ENCODE data around the gene RHOF. TPM values are rescaled to one million over a fixed set of nuclear protein-coding genes. Genes with fewer than 3 reads are reported as not detected.
A peak's percentile ranks its signal among the peaks of the same experiment; 100 is the strongest.

RHOF gene
- total and polyA plus RNA-seq, 5 donors from 2014 or later: 80.4 to 149 (median 96.4) TPM

DNA sequence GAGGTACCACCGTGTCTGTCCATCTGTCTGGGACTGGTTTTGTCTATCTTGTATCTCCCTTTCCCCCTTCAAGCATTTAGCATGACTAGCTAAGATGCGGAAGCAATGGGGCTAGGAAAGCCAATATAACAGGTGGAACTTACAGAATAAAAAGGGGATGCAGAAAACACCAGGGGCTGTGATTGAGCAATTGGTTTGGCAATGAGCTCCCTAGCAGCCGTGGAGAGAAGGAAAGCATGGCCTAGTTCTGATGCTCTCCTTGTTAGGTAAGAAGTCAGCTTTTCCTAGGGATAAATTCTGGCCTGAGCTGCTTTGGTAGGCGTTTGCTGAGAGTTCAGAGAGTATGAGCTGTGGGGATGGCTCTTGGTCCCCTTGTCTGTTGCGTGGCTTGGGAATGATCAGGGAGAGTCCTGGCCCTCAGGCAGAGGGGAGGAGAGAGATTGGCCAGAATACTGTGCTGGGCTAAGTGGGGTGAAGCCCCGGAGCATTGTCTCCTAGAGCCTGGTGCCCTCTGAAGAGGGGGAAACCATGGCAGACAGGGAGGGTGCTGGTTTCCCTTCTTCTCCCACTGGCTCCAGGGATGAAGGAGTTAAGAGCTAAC, 17.4 kb upstream of the RHOF start:
- Histone ChIP-seq H3K36me3 (ENCODE audit: control insufficient read depth, insufficient read depth, low read length) (peaks cover 60% of the 10 kb centered on the region), H3K27me3 (ENCODE audit: control insufficient read depth, insufficient read depth, low read length) (no peaks in the 10 kb centered on the region), H3K4me3 (ENCODE audit: low read depth, low read length) (peak overlapping the region; percentile 73), H3K27ac (ENCODE audit: insufficient read depth, low read length, poor library complexity, severe bottlenecking) (peak overlapping the region; percentile 50), H3K9me3 (ENCODE audit: control insufficient read depth in 2 of 2, low read length in 2 of 2) (no peaks in the 10 kb centered on the region), H3K4me1 (ENCODE audit: control insufficient read depth, insufficient read depth, low read length, poor library complexity, severe bottlenecking) (peaks cover 78% of the 10 kb centered on the region)
- ATAC-seq (ENCODE audit: low read depth in 2 of 2) (no peak), DNase-seq (no peak)
- Mint-ChIP-seq H3K4me3 (peak overlapping the region; percentile 82 to 92 (median 90)), H3K36me3 (peaks cover 36% of the 10 kb centered on the region), H3K27ac (peak overlapping the region; percentile 45 to 90 (median 90)), H3K9me3 (no peaks in the 10 kb centered on the region), H3K27me3 (no peaks in the 10 kb centered on the region), H3K4me1 (peaks cover 10 to 72% (median 38%) of the 10 kb centered on the region in 4 donors)

GRCh38 chr12:121810234-121810817, 16.8 kb upstream of the RHOF start:
- Mint-ChIP-seq H3K27ac (peak overlapping the region in 1 of 3 donors; percentile 90), H3K4me1 (peaks cover 10 to 74% (median 37%) of the 10 kb centered on the region in 4 donors), H3K4me3 (peak overlapping the region; percentile 43 to 92 (median 85)), H3K27me3 (no peaks in the 10 kb centered on the region), H3K9me3 (no peaks in the 10 kb centered on the region), H3K36me3 (peaks cover 37% of the 10 kb centered on the region)
- H3K36me3 ChIP-seq (ENCODE audit: control insufficient read depth, insufficient read depth, low read length): peaks cover 54% of the 10 kb centered on the region
- no peaks in the 10 kb centered on the region for H3K27me3 ChIP-seq (ENCODE audit: control insufficient read depth, insufficient read depth, low read length)
- ATAC-seq (ENCODE audit: low read depth in 2 of 2) (no peak), DNase-seq (no peak)
- H3K4me1 ChIP-seq (ENCODE audit: control insufficient read depth, insufficient read depth, low read length, poor library complexity, severe bottlenecking): peaks cover 82% of the 10 kb centered on the region
- peak overlapping the region; percentile 73 for H3K4me3 ChIP-seq (ENCODE audit: low read depth, low read length)
- peak overlapping the region; percentile 50 for H3K27ac ChIP-seq (ENCODE audit: insufficient read depth, low read length, poor library complexity, severe bottlenecking)
- H3K9me3 ChIP-seq (ENCODE audit: control insufficient read depth in 2 of 2, low read length in 2 of 2): no peaks in the 10 kb centered on the region

DNA sequence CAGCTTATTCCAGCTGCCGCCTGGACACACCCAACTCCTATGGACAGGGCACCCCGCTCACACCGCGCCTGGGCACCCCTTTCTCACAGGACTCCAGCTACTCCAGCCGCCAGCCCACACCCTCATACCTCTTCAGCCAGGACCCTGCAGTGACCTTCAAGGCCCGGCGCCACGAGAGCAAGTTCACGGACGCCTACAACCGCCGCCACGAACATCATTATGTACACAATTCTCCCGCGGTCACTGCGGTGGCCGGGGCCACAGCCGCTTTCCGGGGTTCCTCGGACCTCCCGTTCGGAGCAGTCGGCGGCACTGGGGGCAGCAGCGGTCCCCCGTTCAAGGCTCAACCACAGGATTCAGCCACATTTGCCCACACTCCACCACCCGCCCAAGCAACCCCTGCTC, 16.2 kb upstream of the RHOF start:
- H3K36me3 Mint-ChIP-seq: peaks cover 33% of the 10 kb centered on the region
- no peaks in the 10 kb centered on the region for H3K27me3 Mint-ChIP-seq
- no peak for ATAC-seq (ENCODE audit: low read depth in 2 of 2)
- peaks cover 10 to 68% (median 37%) of the 10 kb centered on the region in 4 donors for H3K4me1 Mint-ChIP-seq
- Histone ChIP-seq H3K9me3 (ENCODE audit: control insufficient read depth in 2 of 2, low read length in 2 of 2) (no peaks in the 10 kb centered on the region), H3K4me1 (ENCODE audit: control insufficient read depth, insufficient read depth, low read length, poor library complexity, severe bottlenecking) (peaks cover 86% of the 10 kb centered on the region), H3K36me3 (ENCODE audit: control insufficient read depth, insufficient read depth, low read length) (peaks cover 48% of the 10 kb centered on the region), H3K27me3 (ENCODE audit: control insufficient read depth, insufficient read depth, low read length) (no peaks in the 10 kb centered on the region), H3K27ac (ENCODE audit: insufficient read depth, low read length, poor library complexity, severe bottlenecking) (no peak overlapping the region), H3K4me3 (ENCODE audit: low read depth, low read length) (no peak overlapping the region)
- peak overlapping the region in 2 of 3 donors; percentile 56 to 62 for H3K27ac Mint-ChIP-seq
- no peaks in the 10 kb centered on the region for H3K9me3 Mint-ChIP-seq
- H3K4me3 Mint-ChIP-seq: peak overlapping the region; percentile 55 to 90 (median 65)
- DNase-seq: no peak

GRCh38 chr12:121808623-121809022, 15.1 kb upstream of the RHOF start:
- H3K4me1 ChIP-seq (ENCODE audit: control insufficient read depth, insufficient read depth, low read length, poor library complexity, severe bottlenecking): peaks cover 83% of the 10 kb centered on the region
- peak overlapping the region; percentile 55 to 99 (median 75) for H3K4me3 Mint-ChIP-seq
- peaks cover 32% of the 10 kb centered on the region for H3K36me3 Mint-ChIP-seq

DNA sequence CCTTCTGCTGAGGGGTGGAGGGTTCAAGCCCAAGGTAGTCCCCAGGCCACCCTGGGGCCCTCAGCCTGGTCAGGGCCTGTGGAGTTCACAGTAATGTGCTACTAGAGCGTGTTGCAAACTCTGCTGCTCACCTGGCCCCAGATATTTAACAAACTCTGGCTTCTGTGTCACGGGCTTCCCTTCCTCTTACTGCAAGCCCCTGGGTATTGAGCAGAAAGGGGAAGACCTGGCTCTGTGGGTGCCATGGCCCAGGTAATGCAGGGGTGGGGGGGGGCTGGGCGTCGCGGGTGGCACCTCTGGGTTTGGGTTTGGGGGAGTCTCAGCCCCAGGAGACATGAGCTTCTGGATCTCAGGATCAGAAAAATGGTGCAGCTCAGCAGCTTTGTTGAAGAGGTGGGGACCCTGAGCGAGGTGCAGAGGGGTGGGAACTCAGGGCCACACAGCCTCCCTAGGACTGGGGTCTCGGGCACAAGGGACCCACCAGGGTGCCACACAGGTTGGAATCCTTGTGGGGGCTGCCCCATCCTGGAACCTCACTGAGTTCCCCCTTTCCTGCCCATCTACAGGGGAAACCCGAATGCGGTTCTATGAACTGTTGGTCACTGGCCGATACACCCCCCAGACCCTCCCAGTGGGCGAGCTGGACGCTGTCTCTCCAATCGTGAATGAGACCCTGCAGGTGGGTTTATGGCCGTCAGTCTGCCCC, 14.3 kb upstream of the RHOF start:
- H3K36me3 ChIP-seq (ENCODE audit: control insufficient read depth, insufficient read depth, low read length): peaks cover 36% of the 10 kb centered on the region
- H3K4me3 Mint-ChIP-seq: peak overlapping the region; percentile 91 to 99 (median 98)
- H3K4me1 ChIP-seq (ENCODE audit: control insufficient read depth, insufficient read depth, low read length, poor library complexity, severe bottlenecking): peaks cover 75% of the 10 kb centered on the region
- H3K27me3 Mint-ChIP-seq: no peaks in the 10 kb centered on the region
- DNase-seq (no peak), ATAC-seq (ENCODE audit: low read depth in 2 of 2) (no peak)
- H3K4me3 ChIP-seq (ENCODE audit: low read depth, low read length): peak overlapping the region; percentile 89
- H3K36me3 Mint-ChIP-seq: peaks cover 25% of the 10 kb centered on the region
- H3K4me1 Mint-ChIP-seq: peaks cover 10 to 56% (median 31%) of the 10 kb centered on the region in 4 donors
- H3K9me3 Mint-ChIP-seq: no peaks in the 10 kb centered on the region
- H3K9me3 ChIP-seq (ENCODE audit: control insufficient read depth in 2 of 2, low read length in 2 of 2): no peaks in the 10 kb centered on the region
- H3K27me3 ChIP-seq (ENCODE audit: control insufficient read depth, insufficient read depth, low read length): no peaks in the 10 kb centered on the region
- peak overlapping the region; percentile 73 for H3K27ac ChIP-seq (ENCODE audit: insufficient read depth, low read length, poor library complexity, severe bottlenecking)
- H3K27ac Mint-ChIP-seq: peak overlapping the region in 1 of 3 donors; percentile 64

More at GRCh38 chr12:121808623-121809022, 15.1 kb upstream of the RHOF start:
- peaks cover 10 to 64% (median 35%) of the 10 kb centered on the region in 4 donors for H3K4me1 Mint-ChIP-seq
- peak overlapping the region in 1 of 3 donors; percentile 62 for H3K27ac Mint-ChIP-seq
- no peak overlapping the region for H3K4me3 ChIP-seq (ENCODE audit: low read depth, low read length)
- ATAC-seq (ENCODE audit: low read depth in 2 of 2) (no peak), DNase-seq (no peak)
- H3K9me3 ChIP-seq (ENCODE audit: control insufficient read depth in 2 of 2, low read length in 2 of 2): no peaks in the 10 kb centered on the region
- no peak overlapping the region for H3K27ac ChIP-seq (ENCODE audit: insufficient read depth, low read length, poor library complexity, severe bottlenecking)
- no peaks in the 10 kb centered on the region for H3K27me3 ChIP-seq (ENCODE audit: control insufficient read depth, insufficient read depth, low read length)
- H3K27me3 Mint-ChIP-seq: no peaks in the 10 kb centered on the region
- H3K9me3 Mint-ChIP-seq: no peaks in the 10 kb centered on the region
- peaks cover 41% of the 10 kb centered on the region for H3K36me3 ChIP-seq (ENCODE audit: control insufficient read depth, insufficient read depth, low read length)

DNA sequence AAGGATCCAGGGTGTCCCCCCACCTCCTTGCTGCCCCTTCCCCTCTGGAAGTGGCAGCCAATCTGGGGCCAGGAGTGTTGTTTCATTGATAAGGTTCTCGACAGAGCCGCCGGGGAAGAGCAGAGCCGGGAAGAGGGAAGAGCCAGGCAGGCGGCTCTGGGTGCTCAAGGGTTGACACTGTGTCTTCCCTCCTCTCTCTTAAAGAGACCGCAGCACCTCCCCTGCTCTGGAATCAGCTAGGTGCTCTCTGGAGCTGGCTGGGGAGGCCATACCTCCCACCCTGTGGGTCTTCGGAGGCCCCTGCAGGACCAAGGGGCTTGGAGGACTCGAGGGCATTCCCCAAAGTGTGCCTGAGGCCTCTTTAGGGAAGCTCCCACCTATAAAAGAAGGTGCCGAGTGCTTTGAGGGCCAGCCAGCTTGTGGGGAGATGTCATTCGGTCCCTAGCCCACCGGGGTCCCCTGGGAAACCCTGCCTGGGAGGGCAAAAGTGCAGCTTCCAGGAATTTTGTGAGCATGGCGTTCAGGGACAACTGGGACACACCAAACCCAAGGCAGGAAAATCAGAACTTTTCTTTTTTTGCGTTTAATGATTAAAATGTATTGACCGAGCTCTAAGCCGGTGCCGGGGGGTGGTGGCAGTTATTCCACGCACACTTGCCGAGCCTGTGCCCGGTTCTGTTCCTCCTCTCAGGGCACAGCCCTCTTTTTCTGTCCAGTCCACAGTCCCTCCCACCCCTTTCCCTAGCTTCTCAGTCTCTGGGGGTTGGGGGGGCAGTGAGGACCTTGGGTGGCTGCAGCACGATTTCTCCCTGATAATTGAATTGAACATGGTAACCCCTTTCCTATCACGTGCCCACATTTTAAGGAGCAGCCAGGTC, 13.3 kb upstream of the RHOF start:
- no peaks in the 10 kb centered on the region for H3K27me3 ChIP-seq (ENCODE audit: control insufficient read depth, insufficient read depth, low read length)
- H3K36me3 Mint-ChIP-seq: peaks cover 27% of the 10 kb centered on the region
- H3K4me3 ChIP-seq (ENCODE audit: low read depth, low read length): peak overlapping the region; percentile 89
- H3K36me3 ChIP-seq (ENCODE audit: control insufficient read depth, insufficient read depth, low read length): peaks cover 33% of the 10 kb centered on the region
- peak overlapping the region; percentile 73 for H3K27ac ChIP-seq (ENCODE audit: insufficient read depth, low read length, poor library complexity, severe bottlenecking)
- H3K27ac Mint-ChIP-seq: peak overlapping the region; percentile 86 to 93 (median 93)
- no peak for DNase-seq
- peaks cover 72% of the 10 kb centered on the region for H3K4me1 ChIP-seq (ENCODE audit: control insufficient read depth, insufficient read depth, low read length, poor library complexity, severe bottlenecking)
- no peaks in the 10 kb centered on the region for H3K9me3 Mint-ChIP-seq
- H3K27me3 Mint-ChIP-seq: peaks cover 4% of the 10 kb centered on the region
- no peak for ATAC-seq (ENCODE audit: low read depth in 2 of 2)
- no peaks in the 10 kb centered on the region for H3K9me3 ChIP-seq (ENCODE audit: control insufficient read depth in 2 of 2, low read length in 2 of 2)
- peak overlapping the region; percentile 91 to 99 (median 98) for H3K4me3 Mint-ChIP-seq
- H3K4me1 Mint-ChIP-seq: peaks cover 10 to 52% (median 34%) of the 10 kb centered on the region in 4 donors

GRCh38 chr12:121806009-121806545, 12.6 kb upstream of the RHOF start:
- Mint-ChIP-seq H3K4me3 (peak overlapping the region; percentile 91 to 99 (median 98)), H3K4me1 (peaks cover 9 to 45% (median 34%) of the 10 kb centered on the region in 4 donors), H3K36me3 (peaks cover 31% of the 10 kb centered on the region), H3K27me3 (peaks cover 11% of the 10 kb centered on the region), H3K9me3 (no peaks in the 10 kb centered on the region), H3K27ac (peak overlapping the region; percentile 86 to 93 (median 93))
- peak overlapping the region; percentile 89 for H3K4me3 ChIP-seq (ENCODE audit: low read depth, low read length)
- peaks cover 32% of the 10 kb centered on the region for H3K36me3 ChIP-seq (ENCODE audit: control insufficient read depth, insufficient read depth, low read length)
- ATAC-seq (ENCODE audit: low read depth in 2 of 2) (no peak), DNase-seq (peak in 2 of 3 donors; percentile 41)
- peak overlapping the region; percentile 73 for H3K27ac ChIP-seq (ENCODE audit: insufficient read depth, low read length, poor library complexity, severe bottlenecking)
- peaks cover 66% of the 10 kb centered on the region for H3K4me1 ChIP-seq (ENCODE audit: control insufficient read depth, insufficient read depth, low read length, poor library complexity, severe bottlenecking)
- H3K9me3 ChIP-seq (ENCODE audit: control insufficient read depth in 2 of 2, low read length in 2 of 2): no peaks in the 10 kb centered on the region
- no peaks in the 10 kb centered on the region for H3K27me3 ChIP-seq (ENCODE audit: control insufficient read depth, insufficient read depth, low read length)
